ENCODE results near the gene ZNF335.

ZNF335 gene

GRCh38 chr20:45968081-45968671, 3.8 kb downstream of the ZNF335 start:
- Histone ChIP-seq H3K79me1 (ENCODE audit: low read depth, low read length) (peaks cover 9% of the 10 kb centered on the region), H2BK5ac (ENCODE audit: low read length) (no peak overlapping the region), H3K14ac (ENCODE audit: low read length) (no peak overlapping the region), H2BK12ac (ENCODE audit: low read length) (peak overlapping the region; percentile 41), H3K4me1 (ENCODE audit: control insufficient read depth in 2 of 2, insufficient read depth in 1 of 2, low read depth in 1 of 2, low read length in 2 of 2) (peaks cover 7 to 9% of the 10 kb centered on the region in 2 donors), H3K9me3 (replicated peaks in 1 of 2; ENCODE audit: control insufficient read depth in 2 of 2, insufficient read depth in 1 of 2, low read depth in 1 of 2, low read length in 2 of 2) (no peaks in the 10 kb centered on the region), H2BK15ac (ENCODE audit: low read length) (no peak overlapping the region), H3K27ac (replicated peaks; ENCODE audit: low read length) (no peak overlapping the region), H3K9ac (ENCODE audit: low read depth, low read length, poor library complexity) (no peak overlapping the region), H4K91ac (ENCODE audit: low read depth, low read length, poor library complexity) (no peak overlapping the region), H3K36me3 (replicated peaks in 1 of 2; ENCODE audit: control insufficient read depth in 2 of 2, insufficient read depth in 2 of 2, low read length in 2 of 2) (peaks cover 39 to 57% of the 10 kb centered on the region in 2 donors), H2AK5ac (ENCODE audit: low read depth, low read length) (no peak overlapping the region), H3K4me2 (ENCODE audit: insufficient read depth, low read length, poor library complexity, severe bottlenecking) (no peak overlapping the region), H3K23ac (ENCODE audit: low read depth, low read length, poor library complexity) (no peak overlapping the region), H2BK120ac (ENCODE audit: low read depth, low read length) (no peak overlapping the region), H3K18ac (ENCODE audit: low read length) (no peak overlapping the region), H3K4ac (ENCODE audit: low read length) (no peak overlapping the region), H2AFZ (ENCODE audit: low read length) (no peak overlapping the region), H3K27me3 (ENCODE audit: control insufficient read depth in 3 of 3, insufficient read depth in 3 of 3, low read depth in 1 of 3, low read length in 3 of 3) (no peaks in the 10 kb centered on the region), H3K4me3 (ENCODE audit: low read length in 2 of 2) (no peak overlapping the region), H4K8ac (ENCODE audit: low read depth, low read length) (no peak overlapping the region)
- WGBS, 2 donors (ENCODE audit: extremely low coverage in 2 of 2, insufficient read length in 2 of 2, insufficient replicate concordance in 1 of 2) = no CpG with 5 or more reads among the region's 10 CpGs
- DNase-seq (ENCODE audit: low spot score) = no peak

DNA sequence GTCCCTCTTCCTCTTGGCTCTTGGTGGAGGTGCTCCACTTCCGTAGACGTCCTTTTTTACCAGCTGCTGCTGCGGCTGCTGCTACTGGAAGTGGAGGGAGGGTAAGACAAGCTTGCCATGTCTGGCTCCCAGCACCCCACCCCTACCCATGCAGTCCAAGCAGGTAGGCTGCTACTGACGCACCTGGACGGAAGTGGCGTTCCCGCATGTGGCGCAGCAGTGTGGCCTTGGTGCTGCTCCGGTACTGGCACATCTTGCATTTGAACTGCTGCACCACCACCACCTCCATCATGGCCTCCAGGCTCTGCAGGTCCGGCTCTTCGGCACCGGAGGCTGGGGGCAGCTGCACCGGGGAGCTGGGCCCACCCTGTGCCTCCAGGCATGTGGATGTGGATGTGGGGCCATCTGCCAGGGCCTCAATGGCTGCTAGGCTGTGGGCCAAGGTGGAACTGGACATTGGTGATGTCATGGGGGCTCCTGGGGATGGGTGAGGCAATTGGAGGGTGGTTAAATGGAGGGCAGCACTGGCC, 4.4 kb downstream of the ZNF335 start:
- Histone ChIP-seq H3K9me3 (replicated peaks in 1 of 2; ENCODE audit: control insufficient read depth in 2 of 2, insufficient read depth in 1 of 2, low read depth in 1 of 2, low read length in 2 of 2) (no peaks in the 10 kb centered on the region), H3K79me1 (ENCODE audit: low read depth, low read length) (peaks cover 9% of the 10 kb centered on the region), H3K9ac (ENCODE audit: low read depth, low read length, poor library complexity) (peak overlapping the region; percentile 50), H3K4ac (ENCODE audit: low read length) (no peak overlapping the region), H2BK12ac (ENCODE audit: low read length) (no peak overlapping the region), H3K14ac (ENCODE audit: low read length) (no peak overlapping the region), H2BK15ac (ENCODE audit: low read length) (no peak overlapping the region), H3K27ac (replicated peaks; ENCODE audit: low read length) (no peak overlapping the region), H3K18ac (ENCODE audit: low read length) (no peak overlapping the region), H3K4me2 (ENCODE audit: insufficient read depth, low read length, poor library complexity, severe bottlenecking) (no peak overlapping the region), H3K27me3 (ENCODE audit: control insufficient read depth in 3 of 3, insufficient read depth in 3 of 3, low read depth in 1 of 3, low read length in 3 of 3) (no peaks in the 10 kb centered on the region), H2BK120ac (ENCODE audit: low read depth, low read length) (peak overlapping the region; percentile 17), H3K4me3 (ENCODE audit: low read length in 2 of 2) (peak overlapping the region in 1 of 2 donors; percentile 59), H3K4me1 (ENCODE audit: control insufficient read depth in 2 of 2, insufficient read depth in 1 of 2, low read depth in 1 of 2, low read length in 2 of 2) (peaks cover 7 to 9% of the 10 kb centered on the region in 2 donors), H3K36me3 (replicated peaks in 1 of 2; ENCODE audit: control insufficient read depth in 2 of 2, insufficient read depth in 2 of 2, low read length in 2 of 2) (peaks cover 41 to 60% of the 10 kb centered on the region in 2 donors), H2AK5ac (ENCODE audit: low read depth, low read length) (no peak overlapping the region), H3K23ac (ENCODE audit: low read depth, low read length, poor library complexity) (peak overlapping the region; percentile 73), H2BK5ac (ENCODE audit: low read length) (no peak overlapping the region), H4K8ac (ENCODE audit: low read depth, low read length) (no peak overlapping the region), H2AFZ (ENCODE audit: low read length) (no peak overlapping the region), H4K91ac (ENCODE audit: low read depth, low read length, poor library complexity) (no peak overlapping the region)
- WGBS, 2 donors (ENCODE audit: extremely low coverage in 2 of 2, insufficient read length in 2 of 2, insufficient replicate concordance in 1 of 2) = no CpG with 5 or more reads among the region's 13 CpGs
- no peak for DNase-seq (ENCODE audit: low spot score)

DNA sequence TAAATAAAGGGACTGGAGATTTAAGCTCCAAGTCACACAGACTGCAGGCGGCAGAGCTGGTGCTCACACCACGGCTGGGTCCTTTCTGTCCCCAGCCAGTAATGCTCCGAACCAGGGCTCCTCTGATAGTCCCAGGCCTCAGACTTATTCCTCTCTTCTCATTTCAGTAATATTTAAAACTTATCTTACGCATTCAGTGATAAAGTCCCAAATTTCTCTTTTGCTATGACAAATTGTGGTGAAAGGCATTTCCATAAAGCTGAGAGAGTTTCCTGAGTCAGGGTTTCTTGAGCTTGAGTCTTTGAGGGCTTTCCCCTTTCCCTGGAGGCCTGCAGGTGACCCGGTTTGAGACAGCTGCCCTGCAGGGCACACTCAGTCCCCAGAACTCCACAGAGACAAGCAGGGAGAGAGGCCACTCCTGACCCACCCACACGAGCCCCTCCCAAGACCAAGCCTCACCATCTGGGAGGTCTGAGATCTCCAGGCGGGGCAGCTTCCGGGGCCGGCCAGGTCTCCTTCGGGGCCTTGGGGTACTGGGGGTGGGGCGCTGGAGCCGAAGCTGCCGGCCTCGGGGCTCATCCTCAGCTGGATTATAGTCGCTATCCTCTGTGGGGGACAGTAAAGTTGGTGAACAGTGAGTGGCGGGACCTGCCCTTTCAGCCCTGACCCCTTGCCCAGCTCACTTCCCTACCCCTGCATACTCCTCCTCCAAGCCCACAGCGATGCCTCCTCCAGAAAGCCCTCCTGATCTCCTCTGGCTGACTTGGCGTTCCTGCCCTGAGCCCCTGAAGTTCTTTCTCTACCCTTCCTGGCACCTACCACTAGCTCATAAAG, 6.6 kb downstream of the ZNF335 start:
- Histone ChIP-seq H3K14ac (ENCODE audit: low read length) (no peak overlapping the region), H3K18ac (ENCODE audit: low read length) (no peak overlapping the region), H2AK5ac (ENCODE audit: low read depth, low read length) (no peak overlapping the region), H3K4ac (ENCODE audit: low read length) (no peak overlapping the region), H2BK12ac (ENCODE audit: low read length) (no peak overlapping the region), H3K79me1 (ENCODE audit: low read depth, low read length) (peaks cover 3% of the 10 kb centered on the region), H3K27ac (replicated peaks; ENCODE audit: low read length) (no peak overlapping the region), H3K4me2 (ENCODE audit: insufficient read depth, low read length, poor library complexity, severe bottlenecking) (no peak overlapping the region), H2BK15ac (ENCODE audit: low read length) (no peak overlapping the region), H2BK5ac (ENCODE audit: low read length) (no peak overlapping the region), H3K4me3 (ENCODE audit: low read length in 2 of 2) (no peak overlapping the region), H3K4me1 (ENCODE audit: control insufficient read depth in 2 of 2, insufficient read depth in 1 of 2, low read depth in 1 of 2, low read length in 2 of 2) (peaks cover 0 to 2% of the 10 kb centered on the region in 2 donors), H3K9ac (ENCODE audit: low read depth, low read length, poor library complexity) (no peak overlapping the region), H3K9me3 (replicated peaks in 1 of 2; ENCODE audit: control insufficient read depth in 2 of 2, insufficient read depth in 1 of 2, low read depth in 1 of 2, low read length in 2 of 2) (no peaks in the 10 kb centered on the region), H3K36me3 (replicated peaks in 1 of 2; ENCODE audit: control insufficient read depth in 2 of 2, insufficient read depth in 2 of 2, low read length in 2 of 2) (peaks cover 52 to 82% of the 10 kb centered on the region in 2 donors), H2BK120ac (ENCODE audit: low read depth, low read length) (no peak overlapping the region), H3K27me3 (ENCODE audit: control insufficient read depth in 3 of 3, insufficient read depth in 3 of 3, low read depth in 1 of 3, low read length in 3 of 3) (no peaks in the 10 kb centered on the region), H4K91ac (ENCODE audit: low read depth, low read length, poor library complexity) (no peak overlapping the region), H2AFZ (ENCODE audit: low read length) (no peak overlapping the region), H4K8ac (ENCODE audit: low read depth, low read length) (no peak overlapping the region), H3K23ac (ENCODE audit: low read depth, low read length, poor library complexity) (no peak overlapping the region)
- no peak for DNase-seq (ENCODE audit: low spot score)
- no CpG with 5 or more reads among the region's 18 CpGs for WGBS, 2 donors (ENCODE audit: extremely low coverage in 2 of 2, insufficient read length in 2 of 2, insufficient replicate concordance in 1 of 2)

GRCh38 chr20:45964006-45964400, 8.0 kb downstream of the ZNF335 start:
- no peak overlapping the region for H2AFZ ChIP-seq (ENCODE audit: low read length)
- no peak overlapping the region for H4K8ac ChIP-seq (ENCODE audit: low read depth, low read length)
- H4K91ac ChIP-seq (ENCODE audit: low read depth, low read length, poor library complexity) = no peak overlapping the region
- H3K4me1 ChIP-seq (ENCODE audit: control insufficient read depth in 2 of 2, insufficient read depth in 1 of 2, low read depth in 1 of 2, low read length in 2 of 2) = no peaks in the 10 kb centered on the region
- no peak overlapping the region for H3K4me2 ChIP-seq (ENCODE audit: insufficient read depth, low read length, poor library complexity, severe bottlenecking)
- H3K27ac ChIP-seq (replicated peaks; ENCODE audit: low read length) = no peak overlapping the region
- no peak overlapping the region for H3K9ac ChIP-seq (ENCODE audit: low read depth, low read length, poor library complexity)
- H2BK12ac ChIP-seq (ENCODE audit: low read length) = no peak overlapping the region
- no peaks in the 10 kb centered on the region for H3K9me3 ChIP-seq (replicated peaks in 1 of 2; ENCODE audit: control insufficient read depth in 2 of 2, insufficient read depth in 1 of 2, low read depth in 1 of 2, low read length in 2 of 2)
- no peak overlapping the region for H2BK15ac ChIP-seq (ENCODE audit: low read length)
- no peak overlapping the region for H3K14ac ChIP-seq (ENCODE audit: low read length)
- WGBS, 2 donors (ENCODE audit: extremely low coverage in 2 of 2, insufficient read length in 2 of 2, insufficient replicate concordance in 1 of 2) = no CpG with 5 or more reads among the region's 9 CpGs
- H2BK5ac ChIP-seq (ENCODE audit: low read length) = peak overlapping the region; percentile 22
- DNase-seq (ENCODE audit: low spot score) = no peak
- peak overlapping the region; percentile 31 for H3K23ac ChIP-seq (ENCODE audit: low read depth, low read length, poor library complexity)
- no peaks in the 10 kb centered on the region for H3K79me1 ChIP-seq (ENCODE audit: low read depth, low read length)
- no peak overlapping the region for H2AK5ac ChIP-seq (ENCODE audit: low read depth, low read length)
- peaks cover 63 to 91% of the 10 kb centered on the region in 2 donors for H3K36me3 ChIP-seq (replicated peaks in 1 of 2; ENCODE audit: control insufficient read depth in 2 of 2, insufficient read depth in 2 of 2, low read length in 2 of 2)
- H3K18ac ChIP-seq (ENCODE audit: low read length) = no peak overlapping the region
- no peaks in the 10 kb centered on the region for H3K27me3 ChIP-seq (ENCODE audit: control insufficient read depth in 3 of 3, insufficient read depth in 3 of 3, low read depth in 1 of 3, low read length in 3 of 3)
- no peak overlapping the region for H2BK120ac ChIP-seq (ENCODE audit: low read depth, low read length)
- H3K4me3 ChIP-seq (ENCODE audit: low read length in 2 of 2) = no peak overlapping the region
- no peak overlapping the region for H3K4ac ChIP-seq (ENCODE audit: low read length)

Data from neuronal stem cell (in vitro differentiated cells).